HepG2 (cell line): ENCODE measurements around the gene PLPP3. TPM values are rescaled to one million over a fixed set of nuclear protein-coding genes. Genes with fewer than 3 reads are reported as not detected.

Experiments used
- HINFP ChIP-seq: sonication (generic); formaldehyde crosslinking; IDR thresholded peaks from 2 replicates; pipeline ENCODE4 v1.4.0; 2020; ENCODE audit warnings: low read depth, mild to moderate bottlenecking, missing genetic modification reagents
- KAT8 ChIP-seq: IDR thresholded peaks from 2 replicates; pipeline ENCODE4 v1.6.1; 2016; ENCODE audit warnings: missing genetic modification reagents, missing compliant biosample characterization
- TGIF2 ChIP-seq: IDR thresholded peaks from 2 replicates; pipeline ENCODE4 v1.6.1; 2016; ENCODE audit warnings: control low read depth, missing compliant biosample characterization
- ZBTB2 ChIP-seq: sonication (generic); formaldehyde crosslinking; IDR thresholded peaks from 2 replicates; pipeline ENCODE4 v1.8.0; 2022; ENCODE audit warnings: low read depth, missing genetic modification reagents
- ZBTB8A ChIP-seq: sonication (generic); formaldehyde crosslinking; IDR thresholded peaks from 2 replicates; pipeline ENCODE4 v1.4.0; 2020; ENCODE audit warnings: mild to moderate bottlenecking, low read depth, missing genetic modification reagents, borderline replicate concordance
- ZNF407 ChIP-seq: sonication (generic); formaldehyde crosslinking; IDR thresholded peaks from one replicate; pipeline ENCODE4 v1.5.1; 2020; ENCODE audit warnings: mild to moderate bottlenecking, missing genetic modification reagents; ENCODE audit errors: not compliant biosample characterization
- ZNF547 ChIP-seq: sonication (generic); formaldehyde crosslinking; IDR thresholded peaks from 2 replicates; pipeline ENCODE4 v1.5.1; 2020; ENCODE audit warnings: mild to moderate bottlenecking, missing genetic modification reagents
- polyA plus RNA-seq, 8 experiments: library from polyadenylated mRNA; depleted of rRNA in 3 of 8; stranded (reverse) in 7 of 8; unstranded in 1 of 8; fragments of >200 nt; fragmentation: Illumina TruSeq in 4 of 8; extraction: Trizol in 4 of 8; gene quantifications; 2 replicates each; pipeline versions ENCODE4 v1.2.1 to v1.2.3, GENCODE V29; 2011 to 2016; ENCODE audit warnings: low read depth in 4 of 8, missing spikeins in 1 of 8, mixed read lengths in 1 of 8; ENCODE audit not compliant: insufficient read depth in 1 of 8
- total RNA-seq, 5 experiments: library from RNA; depleted of rRNA; stranded (reverse); fragments of >200 nt; fragmentation: Illumina TruSeq; extraction: Trizol; gene quantifications; 2 replicates each; pipeline ENCODE4 v1.2.3, GENCODE V29; 2016; ENCODE audit warnings: low read depth in 1 of 5

The PLPP3 gene
- total and polyA plus RNA-seq, 2 of the 13 experiments (the other 11 are each of a cell fraction or from before 2014, with no cell fraction given): 49.7 to 65.8 TPM

GRCh38 chr1:56477164-56478111, 101.9 kb downstream of the PLPP3 start (continued):
- TF ChIP-seq ZNF407 (CRISPR knock-in tag) (no peak), ZNF547 (CRISPR knock-in tag) (peak; percentile 64; the same call in 1 of the 2 replicates), HINFP (CRISPR knock-in tag) (no peak), ZBTB2 (no peak), ZBTB8A (CRISPR knock-in tag) (no peak), TGIF2 (CRISPR knock-in tag) (no peak), KAT8 (CRISPR knock-in tag) (peak; percentile 22; the same call in 1 of the 2 replicates)
